ENCODE data around the gene FAM163A. TPM values are rescaled to one million over a fixed set of nuclear protein-coding genes. Genes with fewer than 3 reads are reported as not detected.
A peak's percentile ranks its signal among the peaks of the same experiment; 100 is the strongest.

The FAM163A gene
- total and polyA plus RNA-seq, 9 of the 15 experiments (the other 6 are each of a cell fraction or from before 2014, with no cell fraction given): not detected

DNA sequence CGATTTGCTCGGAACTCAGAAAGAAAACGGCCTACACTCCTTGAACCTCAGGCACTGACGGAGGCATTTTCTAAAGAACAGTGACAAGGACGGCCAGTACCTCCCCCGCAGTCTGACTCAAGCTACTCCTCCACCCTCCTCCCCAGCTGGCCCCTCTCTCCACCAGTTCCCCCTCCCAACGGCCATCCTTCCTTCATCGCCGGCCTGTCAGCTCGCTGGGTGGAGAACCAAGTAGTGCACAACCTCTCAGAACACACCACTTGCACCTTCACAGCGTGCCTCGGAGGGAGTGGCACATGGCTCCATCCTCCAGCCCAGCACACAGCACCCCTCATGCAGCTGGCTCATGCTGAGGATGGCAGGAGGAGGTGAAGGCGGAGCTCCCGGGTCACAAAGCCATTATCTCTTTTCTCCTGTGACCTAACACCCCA is 75.7 kb downstream of the FAM163A start (continued):
- TF ChIP-seq, protein P1, sequence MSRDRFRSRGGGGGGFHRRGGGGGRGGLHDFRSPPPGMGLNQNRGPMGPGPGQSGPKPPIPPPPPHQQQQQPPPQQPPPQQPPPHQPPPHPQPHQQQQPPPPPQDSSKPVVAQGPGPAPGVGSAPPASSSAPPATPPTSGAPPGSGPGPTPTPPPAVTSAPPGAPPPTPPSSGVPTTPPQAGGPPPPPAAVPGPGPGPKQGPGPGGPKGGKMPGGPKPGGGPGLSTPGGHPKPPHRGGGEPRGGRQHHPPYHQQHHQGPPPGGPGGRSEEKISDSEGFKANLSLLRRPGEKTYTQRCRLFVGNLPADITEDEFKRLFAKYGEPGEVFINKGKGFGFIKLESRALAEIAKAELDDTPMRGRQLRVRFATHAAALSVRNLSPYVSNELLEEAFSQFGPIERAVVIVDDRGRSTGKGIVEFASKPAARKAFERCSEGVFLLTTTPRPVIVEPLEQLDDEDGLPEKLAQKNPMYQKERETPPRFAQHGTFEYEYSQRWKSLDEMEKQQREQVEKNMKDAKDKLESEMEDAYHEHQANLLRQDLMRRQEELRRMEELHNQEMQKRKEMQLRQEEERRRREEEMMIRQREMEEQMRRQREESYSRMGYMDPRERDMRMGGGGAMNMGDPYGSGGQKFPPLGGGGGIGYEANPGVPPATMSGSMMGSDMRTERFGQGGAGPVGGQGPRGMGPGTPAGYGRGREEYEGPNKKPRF (IDR thresholded peaks at IDR 0.05; ENCODE audit: low read depth, low read length): no peak
- no peak for TF ChIP-seq PYGO2 (tag; IDR thresholded peaks at IDR 0.05)
- TF ChIP-seq CHCHD3 (CRISPR knock-in tag; IDR thresholded peaks at IDR 0.05): no peak
- no peak for TF ChIP-seq CSDE1 (IDR thresholded peaks at IDR 0.05)
- TF ChIP-seq ZFP30 (CRISPR knock-in tag; IDR thresholded peaks at IDR 0.05; ENCODE audit: borderline replicate concordance): no peak
- TF ChIP-seq MTF1 (CRISPR knock-in tag; IDR thresholded peaks at IDR 0.05; ENCODE audit: borderline replicate concordance): no peak
- TF ChIP-seq LARP7 (IDR thresholded peaks at IDR 0.05): no peak
- TF ChIP-seq, protein P2, sequence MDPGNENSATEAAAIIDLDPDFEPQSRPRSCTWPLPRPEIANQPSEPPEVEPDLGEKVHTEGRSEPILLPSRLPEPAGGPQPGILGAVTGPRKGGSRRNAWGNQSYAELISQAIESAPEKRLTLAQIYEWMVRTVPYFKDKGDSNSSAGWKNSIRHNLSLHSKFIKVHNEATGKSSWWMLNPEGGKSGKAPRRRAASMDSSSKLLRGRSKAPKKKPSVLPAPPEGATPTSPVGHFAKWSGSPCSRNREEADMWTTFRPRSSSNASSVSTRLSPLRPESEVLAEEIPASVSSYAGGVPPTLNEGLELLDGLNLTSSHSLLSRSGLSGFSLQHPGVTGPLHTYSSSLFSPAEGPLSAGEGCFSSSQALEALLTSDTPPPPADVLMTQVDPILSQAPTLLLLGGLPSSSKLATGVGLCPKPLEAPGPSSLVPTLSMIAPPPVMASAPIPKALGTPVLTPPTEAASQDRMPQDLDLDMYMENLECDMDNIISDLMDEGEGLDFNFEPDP (CRISPR knock-in tag; IDR thresholded peaks at IDR 0.05): no peak
- no peak for TF ChIP-seq MTA2 (IDR thresholded peaks at IDR 0.05; ENCODE audit: low read depth)
- no peak for TF ChIP-seq ZC3H8 (IDR thresholded peaks at IDR 0.05)
- TF ChIP-seq ZNF124 (CRISPR knock-in tag; IDR thresholded peaks at IDR 0.05): no peak
- peak in 1 of 2 experiments; percentile 52; a peak in 1 of 3 replicates for TF ChIP-seq CBX3 (IDR thresholded peaks at IDR 0.05; ENCODE audit: borderline replicate concordance in 1 of 2, low read length in 2 of 2)
- no peak for TF ChIP-seq HMGN3 (IDR thresholded peaks at IDR 0.05; ENCODE audit: borderline replicate concordance, extremely low read depth, insufficient read length, low read depth, low read length)
- no peak for TF ChIP-seq JUNB (CRISPR knock-in tag; conservative IDR thresholded peaks at IDR 0.05)
- TF ChIP-seq KLF13 (tag; IDR thresholded peaks at IDR 0.05; ENCODE audit: borderline replicate concordance, low read depth): no peak
- no peak for TF ChIP-seq SIN3B (IDR thresholded peaks at IDR 0.05; ENCODE audit: low read depth)
- TF ChIP-seq ZFX (CRISPR knock-in tag; IDR thresholded peaks at IDR 0.05): no peak
- no peak for TF ChIP-seq PHF8 (IDR thresholded peaks at IDR 0.05; ENCODE audit: borderline replicate concordance, low read length)
- peak; percentile 64; the same call in 1 of the 2 replicates for TF ChIP-seq CBX5 (IDR thresholded peaks at IDR 0.05; ENCODE audit: borderline replicate concordance, low read depth)
- TF ChIP-seq GATAD2B (IDR thresholded peaks at IDR 0.05; ENCODE audit: borderline replicate concordance): no peak
